Gastrocnemius medialis (tissue), 4 donors: ENCODE results near the gene TBKBP1. TPM values are rescaled to one million over a fixed set of nuclear protein-coding genes. Genes with fewer than 3 reads are reported as not detected.

Experiments
- ATAC-seq, 2 donors: fragments of 150-250 bp; one replicate each; pipeline ENCODE4 v1.9.1; 2016
- DNase-seq, 2 donors: peaks; one replicate each; pipeline ENCODE4 v3.0.0-alpha.2; 2019
- H3K27ac ChIP-seq, 4 donors: fragments of 200-600 bp; sonication (generic); 1 replicate in 1 of 4; 2 replicates in 3 of 4; pipeline ENCODE4 v1.5.1; 2016 to 2018; ENCODE audit warnings: mild to moderate bottlenecking in 2 of 4, moderate library complexity in 1 of 4
- H3K27me3 ChIP-seq, 3 donors: fragments of 200-600 bp; sonication (generic) in 2 of 3; 1 replicate in 1 of 3; 2 replicates in 2 of 3; pipeline versions ENCODE4 v1.5.1 to v1.6.0; 2016 to 2019; ENCODE audit warnings: mild to moderate bottlenecking in 1 of 3, moderate library complexity in 1 of 3
- H3K36me3 ChIP-seq, 2 donors: fragments of 200-600 bp; sonication (generic) in 1 of 2; one replicate each; pipeline ENCODE4 v1.5.1; 2017 to 2018
- H3K4me1 ChIP-seq, 2 donors: fragments of 200-600 bp; sonication (generic) in 1 of 2; one replicate each; pipeline ENCODE4 v1.5.1; 2016 to 2017; ENCODE audit warnings: mild to moderate bottlenecking in 2 of 2
- H3K4me3 ChIP-seq, 4 donors: fragments of 200-600 bp; sonication (generic) in 3 of 4; 1 replicate in 1 of 4; 2 replicates in 3 of 4; pipeline ENCODE4 v1.5.1; 2016 to 2019; ENCODE audit warnings: mild to moderate bottlenecking in 2 of 4
- H3K9me3 ChIP-seq, 3 donors: fragments of 200-600 bp; sonication (generic) in 2 of 3; 1 replicate in 1 of 3; 2 replicates in 2 of 3; pipeline ENCODE4 v1.5.1; 2016 to 2019
- POLR2A ChIP-seq, 2 donors: fragments of 450-650 bp; IDR thresholded peaks; one replicate each; pipeline ENCODE4 v1.6.1; 2017; ENCODE audit warnings: antibody characterized with exemption in 2 of 2, mild to moderate bottlenecking in 2 of 2, moderate library complexity in 2 of 2
- in situ Hi-C, 4 donors: fragments of 200-750 bp; cut with MboI; loops; one replicate each; pipeline versions ENCODE4 v1.15.0 to v1.8.0; 2017; ENCODE audit warnings: low sequenced_read_pairs in 4 of 4
- intact Hi-C: fragments of 100-400 bp; cut with DNase I; formaldehyde crosslinking; loops from one replicate; pipeline ENCODE4 v1.15.1; 2023; ENCODE audit warnings: low total_unique reads
- total RNA-seq, 4 donors: library from RNA; depleted of rRNA; stranded (reverse); fragments of >200 nt; gene quantifications; one replicate each; pipeline versions ENCODE4 v1.1.0 to v1.2.3, GENCODE V29; 2016
- TF ChIP-seq, protein P1 (sequence below), 5 experiments: fragments of 450-650 bp in 3 of 5; fragments of 200-600 bp in 2 of 5; sonication (generic) in 2 of 5; IDR thresholded peaks in 4 of 5; conservative IDR thresholded peaks in 1 of 5; 1 replicate in 4 of 5; 2 replicates in 1 of 5; pipeline ENCODE4 v1.5.1; 2016 to 2019; ENCODE audit warnings: antibody characterized with exemption in 5 of 5, mild to moderate bottlenecking in 3 of 5, moderate library complexity in 3 of 5

The TBKBP1 gene
- total RNA-seq, 4 donors from 2014 or later: 15.9 to 28.0 (median 23.0) TPM

DNA sequence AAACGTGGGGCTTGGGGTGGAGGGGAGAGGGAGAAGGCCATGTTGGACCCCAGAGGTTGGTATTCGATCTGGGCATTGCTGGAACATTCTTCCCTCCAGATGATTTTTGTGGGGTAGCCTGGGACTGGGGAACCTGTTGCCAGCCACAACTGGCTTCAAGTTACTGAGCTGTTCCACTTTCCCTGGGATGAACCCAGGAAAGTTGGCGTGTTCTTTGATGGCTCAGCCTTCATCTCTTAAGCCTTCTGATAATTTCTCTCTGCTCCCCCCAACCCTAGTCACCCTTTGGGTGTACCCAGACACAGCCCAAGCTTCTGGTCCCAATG, 41.1 kb downstream of the TBKBP1 start:
- Histone ChIP-seq H3K4me1 (no peaks in the 10 kb centered on the region), H3K27me3 (peaks cover 43 to 48% (median 43%) of the 10 kb centered on the region in 3 donors), H3K4me3 (no peak overlapping the region), H3K27ac (no peak overlapping the region), H3K9me3 (no peaks in the 10 kb centered on the region), H3K36me3 (no peaks in the 10 kb centered on the region)
- in situ Hi-C loops: no loop called here
- intact Hi-C loops: no loop called here
- TF ChIP-seq, protein P1, sequence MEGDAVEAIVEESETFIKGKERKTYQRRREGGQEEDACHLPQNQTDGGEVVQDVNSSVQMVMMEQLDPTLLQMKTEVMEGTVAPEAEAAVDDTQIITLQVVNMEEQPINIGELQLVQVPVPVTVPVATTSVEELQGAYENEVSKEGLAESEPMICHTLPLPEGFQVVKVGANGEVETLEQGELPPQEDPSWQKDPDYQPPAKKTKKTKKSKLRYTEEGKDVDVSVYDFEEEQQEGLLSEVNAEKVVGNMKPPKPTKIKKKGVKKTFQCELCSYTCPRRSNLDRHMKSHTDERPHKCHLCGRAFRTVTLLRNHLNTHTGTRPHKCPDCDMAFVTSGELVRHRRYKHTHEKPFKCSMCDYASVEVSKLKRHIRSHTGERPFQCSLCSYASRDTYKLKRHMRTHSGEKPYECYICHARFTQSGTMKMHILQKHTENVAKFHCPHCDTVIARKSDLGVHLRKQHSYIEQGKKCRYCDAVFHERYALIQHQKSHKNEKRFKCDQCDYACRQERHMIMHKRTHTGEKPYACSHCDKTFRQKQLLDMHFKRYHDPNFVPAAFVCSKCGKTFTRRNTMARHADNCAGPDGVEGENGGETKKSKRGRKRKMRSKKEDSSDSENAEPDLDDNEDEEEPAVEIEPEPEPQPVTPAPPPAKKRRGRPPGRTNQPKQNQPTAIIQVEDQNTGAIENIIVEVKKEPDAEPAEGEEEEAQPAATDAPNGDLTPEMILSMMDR (IDR thresholded peaks at IDR 0.05 in 4 of 5, conservative IDR thresholded peaks at IDR 0.05 in 1 of 5): no peak
- TF ChIP-seq POLR2A (IDR thresholded peaks at IDR 0.05): no peak
- ATAC-seq: no peak
- no peak for DNase-seq

DNA sequence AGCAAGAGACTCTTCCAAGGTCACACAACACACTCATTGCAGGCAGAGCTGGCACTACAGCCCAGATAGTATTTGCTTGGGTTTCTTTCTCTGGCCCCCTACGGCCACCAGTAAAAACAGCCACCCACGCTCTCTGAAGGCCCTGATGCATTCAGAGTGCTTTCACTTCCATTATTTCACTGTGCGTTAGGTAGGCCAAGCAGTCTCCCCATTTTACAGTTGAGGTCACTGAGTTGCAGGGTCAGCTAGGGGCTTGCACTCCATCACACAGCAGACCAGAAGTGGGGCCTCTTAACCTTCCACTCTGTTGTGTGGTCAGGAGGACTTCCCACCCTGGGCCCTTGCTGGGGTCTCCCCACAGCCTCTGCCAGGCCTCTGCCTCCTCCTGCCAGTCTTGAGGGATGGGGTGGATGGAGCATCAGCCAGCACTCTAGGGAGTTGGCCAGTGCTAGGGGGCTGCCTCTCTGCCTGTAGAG, 41.6 kb downstream of the TBKBP1 start:
- no peaks in the 10 kb centered on the region for H3K9me3 ChIP-seq
- H3K27ac ChIP-seq: no peak overlapping the region
- DNase-seq (no peak), ATAC-seq (no peak)
- in situ Hi-C loops (no loop called here), intact Hi-C loops (no loop called here)
- H3K27me3 ChIP-seq: peaks cover 41 to 48% (median 43%) of the 10 kb centered on the region in 3 donors
- TF ChIP-seq POLR2A (IDR thresholded peaks at IDR 0.05): no peak
- TF ChIP-seq, protein P1 (IDR thresholded peaks at IDR 0.05 in 4 of 5, conservative IDR thresholded peaks at IDR 0.05 in 1 of 5): no peak
- no peaks in the 10 kb centered on the region for H3K4me1 ChIP-seq
- no peak overlapping the region for H3K4me3 ChIP-seq
- H3K36me3 ChIP-seq: no peaks in the 10 kb centered on the region

DNA sequence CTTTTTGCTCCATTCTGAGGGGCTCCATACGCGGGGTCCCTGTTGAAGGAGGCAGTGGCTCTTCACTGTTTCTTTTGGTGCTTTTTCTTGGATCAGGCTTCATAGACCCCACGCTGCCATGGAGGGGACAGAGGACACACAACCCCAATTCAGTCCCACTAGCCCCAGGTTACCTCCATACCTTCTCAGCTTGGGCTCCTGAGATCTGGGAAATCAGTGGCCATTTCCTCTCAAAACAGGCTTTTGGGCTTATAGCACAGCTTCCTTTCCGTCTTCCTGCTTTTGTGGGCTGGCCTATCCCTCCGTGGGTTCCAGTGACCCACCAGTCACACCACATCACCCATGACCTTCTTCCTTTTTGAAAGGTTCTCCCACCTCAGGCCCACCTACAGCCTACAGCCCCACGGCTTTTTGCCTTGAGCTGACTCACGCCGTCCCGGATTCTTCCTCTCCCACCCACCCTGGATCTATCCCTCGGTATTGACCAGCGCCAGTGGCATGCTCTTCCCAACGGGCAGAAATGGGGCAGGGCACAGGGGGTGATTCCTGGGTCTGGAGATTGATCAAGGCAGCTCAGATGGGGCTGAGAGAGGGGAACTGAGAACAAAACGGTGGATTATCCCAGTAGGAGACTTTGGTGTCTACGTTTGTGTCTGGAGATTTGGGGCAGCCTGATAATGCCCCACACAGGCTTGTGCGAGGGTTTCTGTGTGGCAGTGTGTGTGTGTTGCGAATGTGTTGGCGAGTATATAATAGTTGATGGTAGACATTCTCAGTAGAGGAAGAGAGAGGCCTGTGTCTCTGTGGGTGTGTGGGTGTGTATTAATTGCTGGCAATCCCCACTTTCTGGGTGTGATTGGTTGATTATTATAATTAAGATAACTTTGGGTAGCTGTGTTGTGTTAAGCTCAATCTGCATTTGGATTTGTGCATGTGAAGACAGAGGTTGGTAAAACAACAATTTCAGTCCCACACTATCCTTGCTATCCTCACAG, 42.8 kb downstream of the TBKBP1 start:
- Histone ChIP-seq H3K27me3 (peaks cover 28 to 36% (median 33%) of the 10 kb centered on the region in 3 donors), H3K36me3 (no peaks in the 10 kb centered on the region), H3K4me1 (no peaks in the 10 kb centered on the region), H3K9me3 (no peaks in the 10 kb centered on the region), H3K27ac (no peak overlapping the region), H3K4me3 (no peak overlapping the region)
- no peak for TF ChIP-seq POLR2A (IDR thresholded peaks at IDR 0.05)
- TF ChIP-seq, protein P1 (IDR thresholded peaks at IDR 0.05 in 4 of 5, conservative IDR thresholded peaks at IDR 0.05 in 1 of 5): no peak
- intact Hi-C loops (no loop called here), in situ Hi-C loops (no loop called here)
- ATAC-seq: no peak
- DNase-seq: no peak

DNA sequence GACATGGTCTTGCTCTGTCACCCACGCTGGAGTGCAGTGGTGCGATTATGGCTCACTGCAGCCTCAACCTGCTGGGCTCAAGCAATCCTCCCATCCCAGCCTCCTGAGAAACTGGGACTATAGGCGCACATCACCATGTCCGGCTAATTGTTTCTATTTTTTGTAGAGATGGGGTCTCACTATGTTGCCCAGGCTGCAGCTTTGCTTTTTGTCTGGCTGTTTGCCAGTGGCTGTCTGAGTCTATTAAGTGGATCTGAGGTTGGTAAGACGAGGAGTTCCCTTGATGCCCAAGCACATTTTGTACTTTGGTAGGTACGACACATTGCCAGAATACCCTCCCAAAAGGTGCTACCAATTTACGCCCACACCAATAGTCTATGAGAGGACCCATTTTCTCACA, 44.2 kb downstream of the TBKBP1 start:
- in situ Hi-C loops: no loop called here
- intact Hi-C loops: no loop called here
- Histone ChIP-seq H3K36me3 (no peaks in the 10 kb centered on the region), H3K4me3 (no peak overlapping the region), H3K4me1 (no peaks in the 10 kb centered on the region), H3K27ac (no peak overlapping the region), H3K9me3 (no peaks in the 10 kb centered on the region), H3K27me3 (peaks cover 23 to 29% (median 26%) of the 10 kb centered on the region in 3 donors)
- ATAC-seq (no peak), DNase-seq (no peak)
- TF ChIP-seq, protein P1 (IDR thresholded peaks at IDR 0.05 in 4 of 5, conservative IDR thresholded peaks at IDR 0.05 in 1 of 5): no peak
- TF ChIP-seq POLR2A (IDR thresholded peaks at IDR 0.05): no peak
